Measurements from ENCODE around the gene ENTPD6. TPM values are rescaled to one million over a fixed set of nuclear protein-coding genes. Genes with fewer than 3 reads are reported as not detected.

Gene ENTPD6
- total and polyA plus RNA-seq, 2 donors (not counting 1 experiment from before 2014, with no cell fraction given) = 64.4 to 79.8 TPM

GRCh38 chr20:25223179-25223661 lies 27.7 kb downstream of the ENTPD6 start:
- ATAC-seq (ENCODE audit: low read depth) (no peak), DNase-seq (no peak)
- ChIA-PET POLR2A (no interaction called here), CTCF (no interaction called here)
- TF ChIP-seq EZH2 (IDR thresholded peaks at IDR 0.05; ENCODE audit: borderline replicate concordance, insufficient read depth, low read depth, low read length, poor library complexity, severe bottlenecking) = no peak
- TF ChIP-seq CTCF (IDR thresholded peaks at IDR 0.05) = no peak
- Histone ChIP-seq H3K9ac (ENCODE audit: low read length) (no peak overlapping the region), H4K20me1 (ENCODE audit: control insufficient read depth, insufficient read depth, low read length, poor library complexity, severe bottlenecking) (no peaks in the 10 kb centered on the region), H3K4me1 (ENCODE audit: control insufficient read depth in 2 of 2, insufficient read depth in 2 of 2, low read length in 2 of 2) (no peaks in the 10 kb centered on the region), H3K79me2 (ENCODE audit: control insufficient read depth, insufficient read depth, low read length) (no peaks in the 10 kb centered on the region), H3K36me3 (replicated peaks in 1 of 2; ENCODE audit: control extremely low read depth in 1 of 2, control insufficient read depth in 1 of 2, extremely low read depth in 1 of 2, insufficient read depth in 2 of 2, low read length in 1 of 2) (peaks cover 0 to 4% of the 10 kb centered on the region in 2 experiments), H3K4me3 (ENCODE audit: control extremely low read depth in 1 of 5, extremely low read depth in 1 of 5, insufficient read depth in 1 of 5, low read depth in 2 of 5, low read length in 4 of 5) (no peak overlapping the region), H3K9me3 (ENCODE audit: control extremely low read depth in 1 of 3, control insufficient read depth in 2 of 3, insufficient read depth in 1 of 3, low read length in 2 of 3) (no peaks in the 10 kb centered on the region), H3K27me3 (replicated peaks in 1 of 4; ENCODE audit: control extremely low read depth in 1 of 4, control insufficient read depth in 3 of 4, insufficient read depth in 4 of 4, low read length in 3 of 4) (no peaks in the 10 kb centered on the region), H2AFZ (ENCODE audit: insufficient read depth, low read depth, low read length, poor library complexity, severe bottlenecking) (no peak overlapping the region), H3K27ac (ENCODE audit: low read length in 2 of 2) (no peak overlapping the region), H3K4me2 (replicated peaks; ENCODE audit: low read depth, low read length, poor library complexity, severe bottlenecking) (no peak overlapping the region)
- WGBS (ENCODE audit: insufficient coverage) = 83% methylated on average over 4 of the region's 8 CpGs
- Mint-ChIP-seq H3K9me3 (ENCODE audit: insufficient read depth) (no peaks in the 10 kb centered on the region), H3K27ac (no peak overlapping the region), H3K4me1 (no peaks in the 10 kb centered on the region), H3K4me3 (no peak overlapping the region), H3K27me3 (no peaks in the 10 kb centered on the region)
- intact Hi-C loops (cut with micrococcal nuclease) = no loop called here

- H4K20me1 ChIP-seq (ENCODE audit: control insufficient read depth, insufficient read depth, low read length, poor library complexity, severe bottlenecking) = no peaks in the 10 kb centered on the region
- ATAC-seq (ENCODE audit: low read depth) = no peak
- no peak for DNase-seq
- H2AFZ ChIP-seq (ENCODE audit: insufficient read depth, low read depth, low read length, poor library complexity, severe bottlenecking) = no peak overlapping the region
- no peaks in the 10 kb centered on the region for H3K36me3 ChIP-seq (replicated peaks in 1 of 2; ENCODE audit: control extremely low read depth in 1 of 2, control insufficient read depth in 1 of 2, extremely low read depth in 1 of 2, insufficient read depth in 2 of 2, low read length in 1 of 2)
- Mint-ChIP-seq H3K4me1 (no peaks in the 10 kb centered on the region), H3K27me3 (no peaks in the 10 kb centered on the region), H3K9me3 (ENCODE audit: insufficient read depth) (no peaks in the 10 kb centered on the region), H3K27ac (no peak overlapping the region), H3K4me3 (no peak overlapping the region)
- H3K4me1 ChIP-seq (ENCODE audit: control insufficient read depth in 2 of 2, insufficient read depth in 2 of 2, low read length in 2 of 2) = no peaks in the 10 kb centered on the region
- no peak for TF ChIP-seq EZH2 (IDR thresholded peaks at IDR 0.05; ENCODE audit: borderline replicate concordance, insufficient read depth, low read depth, low read length, poor library complexity, severe bottlenecking)
- no peak for TF ChIP-seq CTCF (IDR thresholded peaks at IDR 0.05)
- no peak overlapping the region for H3K9ac ChIP-seq (ENCODE audit: low read length)
- H3K4me3 ChIP-seq (ENCODE audit: control extremely low read depth in 1 of 5, extremely low read depth in 1 of 5, insufficient read depth in 1 of 5, low read depth in 2 of 5, low read length in 4 of 5) = no peak overlapping the region
- H3K9me3 ChIP-seq (ENCODE audit: control extremely low read depth in 1 of 3, control insufficient read depth in 2 of 3, insufficient read depth in 1 of 3, low read length in 2 of 3) = no peaks in the 10 kb centered on the region
- intact Hi-C loops (cut with micrococcal nuclease) = no loop called here
- H3K4me2 ChIP-seq (replicated peaks; ENCODE audit: low read depth, low read length, poor library complexity, severe bottlenecking) = no peak overlapping the region
- POLR2A ChIA-PET = no interaction called here
- H3K79me2 ChIP-seq (ENCODE audit: control insufficient read depth, insufficient read depth, low read length) = no peaks in the 10 kb centered on the region
- no peak overlapping the region for H3K27ac ChIP-seq (ENCODE audit: low read length in 2 of 2)
- CTCF ChIA-PET = no interaction called here
- WGBS (ENCODE audit: insufficient coverage) = 97% methylated on average over 23 of the region's 24 CpGs
- no peaks in the 10 kb centered on the region for H3K27me3 ChIP-seq (replicated peaks in 1 of 4; ENCODE audit: control extremely low read depth in 1 of 4, control insufficient read depth in 3 of 4, insufficient read depth in 4 of 4, low read length in 3 of 4)
These were observed 28.5 kb downstream of the ENTPD6 start for GRCh38 chr20:25223765-25224720.

All from B cell (primary cell).